Prostate gland (tissue), 2 donors: ENCODE measurements around the gene IMPG1. TPM values are rescaled to one million over a fixed set of nuclear protein-coding genes. Genes with fewer than 3 reads are reported as not detected.

Experiments used
- DNase-seq: peaks from one replicate; pipeline ENCODE4 v3.0.0-alpha.2; 2019; ENCODE audit warnings: low spot score
- H3K27ac ChIP-seq, 2 donors: fragments of 200-600 bp; sonication (generic); 2 replicates each; pipeline ENCODE4 v1.5.1; 2017 to 2019
- H3K27me3 ChIP-seq: fragments of 200-600 bp; sonication (generic); replicated peaks from 2 replicates; pipeline ENCODE4 v1.5.1; 2019; ENCODE audit not compliant: insufficient read depth
- H3K36me3 ChIP-seq, 2 donors: fragments of 200-600 bp; sonication (generic); 1 replicate in 1 of 2; 2 replicates in 1 of 2; pipeline versions ENCODE4 v1.5.1 to v1.8.1; 2017 to 2019
- H3K4me1 ChIP-seq: fragments of 200-600 bp; sonication (generic); replicated peaks from 2 replicates; pipeline ENCODE4 v1.5.1; 2019
- H3K4me3 ChIP-seq, 2 donors: fragments of 200-600 bp; sonication (generic); 2 replicates each; pipeline ENCODE4 v1.5.1; 2017 to 2019
- H3K9me3 ChIP-seq: fragments of 200-600 bp; sonication (generic); 2 replicates; pipeline ENCODE4 v1.5.1; 2017
- POLR2A ChIP-seq: fragments of 450-650 bp; IDR thresholded peaks from one replicate; pipeline ENCODE4 v1.6.1; 2016; ENCODE audit warnings: antibody characterized with exemption, mild to moderate bottlenecking
- POLR2AphosphoS5 ChIP-seq: sonication (generic); formaldehyde crosslinking; IDR thresholded peaks from one replicate; pipeline ENCODE4 v1.6.1; 2017; ENCODE audit warnings: antibody characterized with exemption
- WGBS: methylation state at CpG from one replicate; pipeline ENCODE4 v1.1.5; 2018; 5-methylcytosine and 5-hydroxymethylcytosine counted together
- intact Hi-C: fragments of 100-400 bp; cut with DNase I; formaldehyde crosslinking; loops from one replicate; pipeline ENCODE4 v1.14.2; 2022
- small RNA-seq, 2 donors: library from RNA; depleted of rRNA; stranded (forward); fragments of <200 nt; gene quantifications; one replicate each; pipeline ENCODE3, GENCODE V24; 2016
- total RNA-seq, 2 donors: library from RNA; depleted of rRNA; stranded (reverse); fragments of >200 nt; gene quantifications; one replicate each; pipeline ENCODE4 v1.1.0, GENCODE V29; 2016
- TF ChIP-seq, protein P1 (sequence below), 4 experiments: fragments of 200-600 bp in 2 of 4; fragments of 450-650 bp in 2 of 4; sonication (generic) in 2 of 4; IDR thresholded peaks; 1 replicate in 3 of 4; 2 replicates in 1 of 4; pipeline ENCODE4 v1.5.1; 2016 to 2019; ENCODE audit warnings: antibody characterized with exemption in 4 of 4, mild to moderate bottlenecking in 2 of 4, moderate library complexity in 2 of 4

Gene IMPG1
- total RNA-seq, 2 donors from 2014 or later, result not detected

DNA sequence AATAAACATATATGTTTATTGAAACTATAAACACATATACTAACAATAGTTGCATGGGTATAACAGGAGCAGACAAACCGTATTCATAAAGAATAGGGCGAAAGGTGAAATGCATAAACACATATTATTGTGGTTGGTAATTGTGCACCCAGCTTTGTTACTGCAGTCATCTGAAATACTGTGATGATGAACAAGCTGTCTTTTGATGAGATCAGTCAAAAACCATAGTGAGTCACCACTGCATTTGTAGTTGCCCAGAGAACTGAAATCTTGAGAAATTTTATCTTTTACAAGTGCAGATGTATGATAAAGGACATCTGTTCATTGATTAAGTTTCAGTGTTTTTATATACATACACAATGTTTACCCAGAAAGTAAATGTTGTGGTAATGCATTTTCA is 189.7 kb downstream of the IMPG1 start:
- Histone ChIP-seq H3K9me3 (no peaks in the 10 kb centered on the region), H3K27ac (no peak overlapping the region), H3K36me3 (no peaks in the 10 kb centered on the region), H3K27me3 (no peaks in the 10 kb centered on the region), H3K4me1 (no peaks in the 10 kb centered on the region), H3K4me3 (no peak overlapping the region)
- DNase-seq, result no peak
- intact Hi-C loops, result no loop called here
- 56% methylated on average over 2 of the region's 2 CpGs for WGBS
- TF ChIP-seq POLR2A, result no peak
- TF ChIP-seq, protein P1, sequence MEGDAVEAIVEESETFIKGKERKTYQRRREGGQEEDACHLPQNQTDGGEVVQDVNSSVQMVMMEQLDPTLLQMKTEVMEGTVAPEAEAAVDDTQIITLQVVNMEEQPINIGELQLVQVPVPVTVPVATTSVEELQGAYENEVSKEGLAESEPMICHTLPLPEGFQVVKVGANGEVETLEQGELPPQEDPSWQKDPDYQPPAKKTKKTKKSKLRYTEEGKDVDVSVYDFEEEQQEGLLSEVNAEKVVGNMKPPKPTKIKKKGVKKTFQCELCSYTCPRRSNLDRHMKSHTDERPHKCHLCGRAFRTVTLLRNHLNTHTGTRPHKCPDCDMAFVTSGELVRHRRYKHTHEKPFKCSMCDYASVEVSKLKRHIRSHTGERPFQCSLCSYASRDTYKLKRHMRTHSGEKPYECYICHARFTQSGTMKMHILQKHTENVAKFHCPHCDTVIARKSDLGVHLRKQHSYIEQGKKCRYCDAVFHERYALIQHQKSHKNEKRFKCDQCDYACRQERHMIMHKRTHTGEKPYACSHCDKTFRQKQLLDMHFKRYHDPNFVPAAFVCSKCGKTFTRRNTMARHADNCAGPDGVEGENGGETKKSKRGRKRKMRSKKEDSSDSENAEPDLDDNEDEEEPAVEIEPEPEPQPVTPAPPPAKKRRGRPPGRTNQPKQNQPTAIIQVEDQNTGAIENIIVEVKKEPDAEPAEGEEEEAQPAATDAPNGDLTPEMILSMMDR (IDR thresholded peaks at IDR 0.05), result no peak
- TF ChIP-seq POLR2AphosphoS5, result no peak

DNA sequence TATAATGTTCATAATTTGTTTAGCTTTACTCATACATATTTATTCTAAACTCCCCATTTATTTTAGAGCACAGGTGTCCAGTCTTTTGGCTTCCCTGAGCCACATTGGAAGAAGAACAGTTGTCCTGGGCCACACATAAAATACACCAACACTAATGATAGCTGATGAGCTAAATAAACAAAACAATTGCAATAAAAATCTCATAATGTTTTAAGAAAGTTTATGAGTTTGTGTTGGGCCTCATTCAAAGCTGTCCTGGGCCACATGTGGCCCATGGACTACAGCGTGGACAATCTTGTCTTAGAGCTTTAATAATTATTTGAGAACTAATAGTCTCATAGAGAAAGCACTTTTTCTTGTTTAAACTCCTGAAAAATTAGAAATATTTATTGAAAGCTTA is 192.2 kb downstream of the IMPG1 start:
- Histone ChIP-seq H3K4me3 (no peak overlapping the region), H3K27ac (no peak overlapping the region)

GRCh38 chr6:75876152-75876551 is 196.3 kb downstream of the IMPG1 start:
- Histone ChIP-seq H3K4me3 (no peak overlapping the region), H3K27ac (no peak overlapping the region), H3K36me3 (no peaks in the 10 kb centered on the region), H3K27me3 (no peaks in the 10 kb centered on the region), H3K4me1 (no peaks in the 10 kb centered on the region), H3K9me3 (no peaks in the 10 kb centered on the region)
- no peak for DNase-seq
- intact Hi-C loops, result no loop called here
- TF ChIP-seq POLR2AphosphoS5, result no peak
- TF ChIP-seq POLR2A, result no peak

More for the DNA sequence above, 192.2 kb downstream of the IMPG1 start:
- WGBS, result 44% methylated on average over 1 of the region's 1 CpG
- no peak for DNase-seq
- Histone ChIP-seq H3K9me3 (no peaks in the 10 kb centered on the region), H3K4me1 (no peaks in the 10 kb centered on the region), H3K27me3 (no peaks in the 10 kb centered on the region), H3K36me3 (no peaks in the 10 kb centered on the region)
- intact Hi-C loops, result no loop called here
- TF ChIP-seq POLR2AphosphoS5, result peak; percentile 72
- TF ChIP-seq, protein P1 (IDR thresholded peaks at IDR 0.05), result no peak

DNA sequence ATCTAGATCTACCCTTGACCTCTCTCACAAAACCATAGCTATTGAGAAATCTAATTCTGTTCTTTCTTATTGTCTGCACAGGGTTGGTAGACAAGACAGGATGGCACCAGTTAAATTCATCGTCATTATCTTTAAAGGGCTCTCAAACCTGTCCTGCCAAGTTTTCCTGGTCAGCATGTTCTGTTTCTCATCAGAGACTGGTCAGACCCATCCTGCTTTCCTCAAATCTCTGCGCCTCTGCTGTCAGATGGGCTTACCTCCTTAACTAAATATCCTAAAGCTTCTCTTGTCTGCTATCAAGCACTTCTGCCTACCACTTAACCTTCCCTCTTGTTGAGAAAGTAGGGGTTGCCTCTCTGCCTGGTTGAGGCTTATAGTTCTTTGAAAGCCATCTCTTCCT is 198.2 kb downstream of the IMPG1 start:
- H3K36me3 ChIP-seq, result no peaks in the 10 kb centered on the region
- intact Hi-C loops, result no loop called here
- no peaks in the 10 kb centered on the region for H3K9me3 ChIP-seq
- TF ChIP-seq POLR2A (no peak), POLR2AphosphoS5 (no peak)
- TF ChIP-seq, protein P1 (IDR thresholded peaks at IDR 0.05), result no peak
- H3K27ac ChIP-seq, result no peak overlapping the region
- H3K4me1 ChIP-seq, result no peaks in the 10 kb centered on the region
- no peak for DNase-seq
- H3K4me3 ChIP-seq, result no peak overlapping the region
- no peaks in the 10 kb centered on the region for H3K27me3 ChIP-seq
- 53% methylated on average over 2 of the region's 2 CpGs for WGBS

Small RNAs within 50 kb of the gene (small RNA-seq; reads per million reads assigned to genes)
- 0 reads per million in 2 donors for gene RF00019
- 0 reads per million in 2 donors for gene RNU6-248P
